Stimulated activated CD8-positive, alpha-beta memory T cell treated with anti-CD3 and anti-CD28 coated beads, Interleukin-4, amount 100 ng/mL, for 24 hours (primary cell): ENCODE measurements around the gene TRAF3IP3.

ENCODE experiments used
- DNase-seq: peaks from one replicate; pipeline ENCODE4 v3.0.0-alpha.2; 2020; ENCODE audit warnings: low read depth

TRAF3IP3 gene, protein sequence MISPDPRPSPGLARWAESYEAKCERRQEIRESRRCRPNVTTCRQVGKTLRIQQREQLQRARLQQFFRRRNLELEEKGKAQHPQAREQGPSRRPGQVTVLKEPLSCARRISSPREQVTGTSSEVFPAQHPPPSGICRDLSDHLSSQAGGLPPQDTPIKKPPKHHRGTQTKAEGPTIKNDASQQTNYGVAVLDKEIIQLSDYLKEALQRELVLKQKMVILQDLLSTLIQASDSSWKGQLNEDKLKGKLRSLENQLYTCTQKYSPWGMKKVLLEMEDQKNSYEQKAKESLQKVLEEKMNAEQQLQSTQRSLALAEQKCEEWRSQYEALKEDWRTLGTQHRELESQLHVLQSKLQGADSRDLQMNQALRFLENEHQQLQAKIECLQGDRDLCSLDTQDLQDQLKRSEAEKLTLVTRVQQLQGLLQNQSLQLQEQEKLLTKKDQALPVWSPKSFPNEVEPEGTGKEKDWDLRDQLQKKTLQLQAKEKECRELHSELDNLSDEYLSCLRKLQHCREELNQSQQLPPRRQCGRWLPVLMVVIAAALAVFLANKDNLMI

DNA sequence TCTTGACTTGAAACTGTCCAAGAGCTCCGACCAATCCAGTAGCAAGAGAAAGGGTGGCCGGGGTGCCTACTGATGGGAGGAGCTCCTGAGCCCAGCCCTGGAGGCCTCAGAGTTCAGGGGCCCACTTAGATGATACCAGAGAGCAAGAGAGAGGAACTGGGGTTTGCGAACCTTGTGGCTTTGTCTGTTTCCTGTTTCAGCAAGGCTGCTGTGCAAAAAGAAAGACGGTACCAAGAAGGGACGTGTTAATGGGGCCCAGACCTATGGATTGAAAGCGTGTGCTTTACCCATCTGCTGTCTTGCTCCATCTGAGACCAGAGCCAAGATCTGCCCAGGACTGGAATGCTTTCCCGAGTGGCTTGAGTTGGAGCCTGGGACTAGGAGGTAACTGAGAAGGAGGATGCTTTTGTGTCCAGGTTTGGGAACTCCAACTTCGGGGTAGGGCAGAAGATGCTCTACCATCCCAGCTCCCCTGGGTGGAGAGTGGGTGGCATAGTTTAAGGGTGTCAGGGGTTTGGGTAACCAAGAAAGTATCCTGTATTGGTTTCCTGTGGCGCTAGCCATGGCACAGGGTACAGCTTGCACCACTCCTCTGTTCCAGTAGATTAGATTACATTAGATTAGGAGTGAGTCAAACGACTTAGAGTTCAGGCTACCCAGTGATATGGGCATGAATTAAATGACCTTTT lies at the start of gene TRAF3IP3:
Gene TRAF3IP3, plus strand, starts transcription at position 128 of the 689 bp plus-strand sequence. CDS start 3,987 bp downstream, outside the sequence.
- DNase-seq: peak; percentile 56

DNA sequence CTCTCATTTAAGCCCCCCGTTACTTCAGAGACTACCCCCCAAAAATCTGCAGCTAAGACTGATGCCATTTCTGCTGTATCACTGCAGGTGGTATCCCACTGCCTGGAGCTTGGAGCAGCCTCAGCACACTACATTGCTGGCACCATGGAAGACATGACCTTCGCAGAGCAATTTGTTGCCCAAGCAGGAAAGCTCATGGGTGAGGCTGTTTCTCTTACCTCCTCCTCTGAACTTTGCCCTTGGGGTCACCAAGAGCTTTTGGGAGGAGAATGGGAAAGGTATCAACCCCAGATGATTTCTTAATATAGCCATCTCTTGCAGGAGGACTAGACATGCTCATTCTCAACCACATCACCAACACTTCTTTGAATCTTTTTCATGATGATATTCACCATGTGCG lies 49.2 kb upstream of the TRAF3IP3 start:
- no peak for DNase-seq

DNA sequence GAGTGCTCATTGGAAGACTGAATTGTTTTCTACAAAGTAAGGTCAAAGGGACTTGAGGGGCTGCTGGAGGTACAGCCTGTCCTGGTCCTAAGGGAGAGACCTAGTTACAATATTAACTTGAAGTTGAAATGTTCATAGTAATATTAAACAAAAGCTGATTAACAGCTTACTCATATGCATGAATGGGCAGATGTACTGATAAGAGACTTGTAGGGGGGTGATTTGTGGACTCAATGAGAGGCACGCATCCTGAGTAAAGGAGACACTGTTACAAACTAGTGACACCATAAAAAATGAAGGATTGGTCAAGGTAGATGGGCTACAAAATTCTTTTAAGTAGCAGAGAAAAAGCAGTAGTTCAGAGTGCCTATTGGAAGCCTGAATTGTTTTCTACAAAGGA lies 48.5 kb upstream of the TRAF3IP3 start:
- DNase-seq: no peak

DNA sequence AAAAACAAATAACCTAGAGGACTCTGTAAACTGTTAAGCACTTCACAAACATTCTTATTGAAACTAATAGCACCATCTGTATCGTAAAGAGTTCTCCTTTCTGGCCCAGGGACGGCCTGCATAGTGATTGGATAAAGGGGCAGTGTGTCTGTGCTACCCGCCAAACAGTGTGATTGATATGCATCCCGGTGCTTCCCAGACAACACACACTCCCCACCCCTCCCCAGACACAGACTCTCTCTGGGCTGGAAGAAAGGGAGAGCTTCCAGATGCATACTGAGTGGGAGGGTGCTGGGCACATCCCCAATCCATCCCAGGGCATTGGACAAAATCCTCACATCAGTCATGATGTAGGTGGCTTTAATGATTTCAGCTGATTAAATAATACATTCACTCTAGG lies 47.6 kb upstream of the TRAF3IP3 start:
- no peak for DNase-seq

DNA sequence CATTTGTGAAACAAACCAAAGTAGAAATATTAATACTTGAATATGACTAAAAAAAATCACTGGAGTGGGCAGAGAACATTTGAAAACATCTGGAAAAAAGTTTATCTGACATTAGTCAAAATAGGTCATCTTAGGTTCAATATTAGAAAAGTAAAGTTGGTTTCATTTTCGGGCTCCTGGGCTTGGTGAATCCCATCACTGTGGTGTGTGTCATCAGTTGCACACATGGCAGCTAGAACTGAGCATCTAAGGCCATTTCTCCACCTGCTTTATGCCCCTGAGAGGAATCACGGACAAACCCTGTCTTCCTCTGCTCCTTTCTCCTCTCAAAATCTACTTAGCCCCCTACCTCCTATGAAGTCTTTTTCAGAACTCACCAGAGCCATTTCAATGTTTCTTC lies 45.8 kb upstream of the TRAF3IP3 start:
- DNase-seq: no peak

DNA sequence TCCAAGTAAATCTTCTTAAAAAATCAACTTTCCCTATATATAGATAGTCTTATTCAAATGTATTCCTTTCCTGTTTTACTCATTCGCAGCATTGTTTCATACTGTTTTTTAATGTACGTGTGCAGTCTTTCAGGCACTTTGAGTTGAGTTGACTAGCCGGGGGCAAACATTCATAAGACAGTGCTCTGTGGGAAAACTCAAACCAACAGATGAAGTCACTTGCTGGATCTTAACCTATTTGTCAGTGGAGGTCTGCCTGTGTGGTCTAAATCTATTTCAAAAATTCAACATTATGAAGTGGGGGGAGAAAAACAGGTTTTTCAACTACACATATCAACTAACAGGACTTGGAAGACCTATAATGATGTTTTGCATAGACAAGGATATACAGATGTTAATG lies 45.0 kb upstream of the TRAF3IP3 start:
- DNase-seq: no peak

DNA sequence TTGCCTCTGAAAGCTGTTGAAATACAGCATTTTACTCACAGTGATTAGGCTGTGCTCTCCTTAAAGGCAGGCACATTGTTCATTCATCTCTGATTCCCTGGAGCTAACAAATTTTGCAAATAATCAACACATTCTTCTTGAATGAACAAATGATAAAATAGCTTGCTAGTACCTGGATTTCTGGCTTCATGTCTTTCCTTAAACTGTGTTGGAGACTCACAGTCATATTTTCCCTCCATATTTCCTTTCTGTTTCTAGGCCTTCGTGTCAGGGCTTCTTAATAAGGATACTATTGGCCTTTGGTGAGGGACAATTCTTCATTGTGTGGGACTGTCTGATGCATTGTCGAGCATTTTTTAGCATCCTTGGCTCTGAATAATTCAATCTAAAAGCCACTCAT lies 41.5 kb upstream of the TRAF3IP3 start:
- DNase-seq: no peak

DNA sequence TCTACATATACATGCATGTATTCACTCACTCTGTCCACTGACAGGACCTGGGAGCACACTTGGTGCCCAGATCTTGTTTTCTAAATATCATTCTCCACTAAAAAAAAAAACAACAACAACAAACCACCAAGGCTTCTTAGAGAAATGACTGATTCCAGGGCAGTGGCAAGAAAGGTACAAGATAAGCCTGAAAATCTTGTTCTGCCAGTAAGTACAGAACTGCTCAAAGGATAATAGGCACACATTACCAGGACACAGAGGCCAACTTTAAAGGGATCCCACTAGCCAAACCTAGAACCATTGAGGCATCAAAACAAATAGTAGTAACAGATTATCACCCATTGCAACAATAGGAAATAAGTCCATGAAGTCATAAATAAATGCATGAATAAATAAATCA lies 40.5 kb upstream of the TRAF3IP3 start:
- DNase-seq: no peak

DNA sequence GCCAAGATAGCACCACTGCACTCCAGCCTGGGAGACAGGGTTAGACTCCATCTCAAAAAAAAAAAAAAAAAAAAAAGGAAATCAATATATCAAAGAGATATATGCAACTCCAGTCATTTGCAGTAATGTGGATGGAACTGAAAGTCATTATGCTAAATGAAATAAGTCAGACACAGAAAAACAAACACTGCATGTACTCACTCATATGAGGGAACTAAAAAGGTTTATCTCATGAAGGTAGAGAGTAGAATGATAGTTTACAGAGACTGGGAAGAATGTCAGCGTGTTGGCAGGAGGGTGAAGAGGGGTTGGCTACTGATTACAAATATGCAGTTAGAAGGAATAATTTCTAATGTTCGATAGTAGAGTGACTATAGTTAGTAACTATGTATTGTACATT lies 38.0 kb upstream of the TRAF3IP3 start:
- DNase-seq: no peak

DNA sequence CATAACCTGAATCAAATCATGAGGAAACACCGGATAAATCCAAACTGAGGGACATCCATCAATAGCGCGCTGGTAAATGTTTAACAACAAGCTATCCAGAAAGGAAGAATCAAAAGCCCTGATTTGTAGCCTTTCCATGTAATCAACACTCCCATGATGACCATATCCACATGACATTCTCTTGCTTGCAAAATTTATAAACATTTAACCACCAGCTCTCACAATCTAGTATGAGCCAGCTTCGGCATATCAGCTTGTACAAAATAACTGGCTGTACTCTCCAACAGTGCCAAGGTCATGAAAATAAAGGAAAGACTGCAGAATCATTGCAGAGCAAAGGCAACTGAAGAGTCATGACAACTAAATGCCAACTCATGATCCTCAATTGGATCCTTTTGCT lies 35.5 kb upstream of the TRAF3IP3 start:
- no peak for DNase-seq

DNA sequence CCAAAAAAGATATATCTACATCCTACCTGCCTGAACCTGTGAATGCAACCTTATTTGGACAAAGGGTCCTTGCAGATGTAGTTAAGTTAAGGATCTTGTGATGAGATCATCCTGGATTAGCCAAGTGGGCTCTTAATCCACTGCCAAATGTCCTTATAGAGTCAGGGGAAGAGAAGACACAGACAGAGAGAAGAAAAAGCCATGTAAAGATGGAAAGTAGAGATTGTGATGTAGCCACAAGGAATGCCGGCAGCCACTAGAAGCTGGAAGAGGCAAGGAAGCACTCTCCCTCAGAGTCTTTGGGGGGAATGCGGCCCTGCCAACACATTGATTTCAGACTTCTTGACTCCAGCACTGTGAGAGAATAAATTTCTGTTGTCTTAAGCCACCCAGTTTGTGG lies 35.0 kb upstream of the TRAF3IP3 start:
- no peak for DNase-seq

DNA sequence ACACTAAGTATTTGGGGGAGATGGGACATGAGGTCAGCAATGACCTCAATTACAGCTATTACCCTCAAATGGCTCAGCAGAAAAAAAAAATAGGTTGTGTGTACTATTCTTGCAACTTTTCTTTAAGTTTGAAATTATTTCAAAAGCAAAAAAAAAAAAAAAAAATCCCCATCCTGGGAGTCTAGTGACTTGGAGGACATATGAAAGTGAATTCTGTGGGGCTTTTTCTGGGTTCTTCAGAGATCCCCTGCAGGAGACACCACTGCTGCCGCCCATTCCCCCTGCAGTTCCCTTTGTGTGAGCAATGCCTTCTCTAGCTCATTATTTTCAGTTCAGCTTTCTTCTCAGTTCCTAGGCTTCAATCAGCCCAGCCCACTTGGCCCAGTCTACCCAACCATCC lies 34.5 kb upstream of the TRAF3IP3 start:
- DNase-seq: no peak

DNA sequence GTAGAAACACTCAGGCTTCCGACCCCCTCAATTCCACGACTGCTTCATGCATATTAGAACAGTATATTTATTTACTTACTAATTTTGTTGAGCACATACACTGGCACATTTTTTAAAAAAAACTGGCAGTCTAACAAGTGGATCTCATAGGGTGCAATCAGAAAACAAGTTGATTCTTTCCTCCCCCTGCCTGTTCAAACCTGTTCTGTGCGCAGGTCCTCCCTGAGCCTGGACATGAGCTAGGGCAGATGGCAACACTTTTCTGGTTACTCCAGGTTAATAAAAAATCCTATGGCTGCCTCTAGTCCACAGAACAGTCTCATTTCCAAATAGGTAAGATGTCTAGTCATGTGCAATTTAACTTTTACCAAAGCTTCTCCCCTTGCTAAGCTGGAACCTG lies 32.6 kb upstream of the TRAF3IP3 start:
- DNase-seq: no peak

DNA sequence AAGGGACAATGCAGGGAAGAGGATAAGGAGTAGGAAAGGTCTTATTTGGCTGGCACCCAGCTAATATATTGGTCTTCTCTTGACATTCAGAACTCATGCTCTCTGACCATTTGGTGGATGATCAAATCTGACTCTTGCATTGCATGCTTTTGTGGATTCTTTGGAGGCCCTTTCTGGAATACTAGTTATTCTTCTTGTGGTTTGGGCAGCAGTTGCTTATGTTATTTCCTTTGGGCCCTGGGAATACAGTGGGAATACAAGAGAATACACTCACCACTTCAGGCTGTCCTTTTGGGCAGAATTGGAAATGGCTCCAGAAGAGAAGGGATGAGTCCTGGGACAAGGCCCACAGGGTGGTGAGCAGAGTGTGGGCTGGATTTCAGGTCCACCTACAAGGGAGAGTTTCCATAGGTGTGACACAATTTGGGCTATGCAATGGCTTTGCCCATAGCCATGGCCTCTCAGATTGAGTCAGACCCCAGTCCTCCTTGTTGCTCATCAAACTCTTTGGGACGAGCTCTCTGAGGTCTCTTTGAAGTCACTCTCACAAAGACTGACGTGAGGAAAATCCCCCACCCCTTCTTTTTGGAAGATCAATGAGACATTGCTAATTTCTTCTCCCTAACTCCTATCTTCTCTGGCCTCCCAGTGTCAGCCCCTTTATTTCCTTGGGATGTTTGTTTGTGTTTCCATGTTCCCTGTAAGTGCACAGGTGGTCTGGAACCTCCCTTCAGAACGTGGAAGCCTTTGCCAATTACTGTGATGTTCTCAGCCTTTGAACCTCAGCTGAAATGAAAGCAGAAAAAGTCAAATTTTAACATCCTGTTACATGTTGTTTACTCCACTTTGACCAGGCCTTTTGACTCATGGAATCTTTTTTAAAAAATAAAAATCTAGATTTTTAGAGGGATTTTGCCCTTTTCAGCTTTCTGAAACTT lies 31.8 kb upstream of the TRAF3IP3 start:
- DNase-seq: no peak

DNA sequence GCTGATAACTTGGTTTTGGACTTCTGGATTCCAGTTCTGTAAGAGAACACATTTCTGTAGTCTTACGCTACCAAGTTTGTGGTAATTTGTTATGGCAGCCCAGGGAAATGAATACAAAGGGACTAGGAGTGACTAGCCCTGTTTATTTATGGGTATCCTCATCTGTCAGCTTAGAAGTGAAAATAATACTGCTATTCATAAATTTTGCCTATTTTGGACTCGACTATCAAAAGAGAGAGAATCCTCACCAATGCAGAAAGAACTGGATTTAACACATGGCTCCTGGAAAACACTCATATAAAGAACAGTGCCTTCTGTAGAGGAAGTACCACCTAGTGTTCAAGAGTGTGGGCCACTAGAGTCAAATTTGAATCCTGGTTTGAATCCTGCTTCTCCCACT lies 28.6 kb upstream of the TRAF3IP3 start:
- DNase-seq: no peak

DNA sequence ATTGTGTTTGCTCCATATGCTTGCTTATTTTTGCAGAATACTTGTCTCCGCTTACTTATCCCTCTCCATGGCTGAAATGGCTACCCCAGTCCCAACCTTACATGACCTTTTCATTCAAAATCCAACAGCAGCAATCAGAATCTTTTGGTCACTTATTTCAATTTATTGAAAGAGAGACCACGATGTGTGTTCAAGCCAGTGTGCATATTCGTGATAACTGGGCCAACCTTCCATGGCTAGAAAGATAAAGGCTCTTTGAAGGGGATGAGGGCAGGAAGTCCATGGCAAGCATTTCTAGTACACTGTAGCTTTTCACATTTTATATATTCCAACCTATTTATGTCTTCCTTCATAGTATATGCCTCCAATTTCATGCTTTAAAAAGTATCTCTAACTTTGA lies 28.1 kb upstream of the TRAF3IP3 start:
- no peak for DNase-seq

DNA sequence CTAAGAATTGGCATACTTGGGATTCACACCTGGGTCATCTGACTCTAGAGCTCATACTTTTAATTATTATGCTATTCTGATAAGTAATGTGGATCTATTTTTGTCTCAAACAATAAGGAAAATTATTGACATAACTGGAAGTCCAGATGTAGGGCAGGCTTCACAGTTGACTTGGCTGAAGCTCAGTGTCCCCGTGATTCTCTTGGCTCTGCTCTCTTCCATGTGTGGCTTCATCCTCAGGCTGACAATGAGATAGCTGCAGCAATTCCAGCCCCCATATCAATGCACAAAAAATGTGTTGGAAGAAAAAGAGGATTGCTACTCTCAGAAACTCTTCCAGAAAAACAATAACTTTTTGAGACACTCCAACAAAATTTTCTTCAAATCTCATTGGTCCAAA lies 27.4 kb upstream of the TRAF3IP3 start:
- no peak for DNase-seq

DNA sequence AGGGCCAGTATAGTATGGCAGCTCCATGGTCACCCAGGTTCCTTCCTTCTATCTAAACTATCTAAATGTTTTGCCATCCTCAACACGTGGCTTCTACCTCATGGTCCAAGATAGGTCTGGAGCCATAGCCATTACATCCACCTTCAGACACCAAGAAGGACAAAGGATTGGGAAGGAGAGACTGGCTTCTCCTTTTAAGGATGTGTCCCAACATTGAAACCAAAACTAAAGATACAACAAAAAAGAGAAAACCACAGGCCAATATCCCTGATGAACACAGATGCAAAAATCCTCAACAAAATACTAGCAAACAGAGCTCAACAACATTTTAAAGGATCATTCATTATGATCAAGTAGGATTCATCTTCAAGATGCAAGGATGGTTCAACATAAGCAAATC lies 26.4 kb upstream of the TRAF3IP3 start:
- DNase-seq: no peak

DNA sequence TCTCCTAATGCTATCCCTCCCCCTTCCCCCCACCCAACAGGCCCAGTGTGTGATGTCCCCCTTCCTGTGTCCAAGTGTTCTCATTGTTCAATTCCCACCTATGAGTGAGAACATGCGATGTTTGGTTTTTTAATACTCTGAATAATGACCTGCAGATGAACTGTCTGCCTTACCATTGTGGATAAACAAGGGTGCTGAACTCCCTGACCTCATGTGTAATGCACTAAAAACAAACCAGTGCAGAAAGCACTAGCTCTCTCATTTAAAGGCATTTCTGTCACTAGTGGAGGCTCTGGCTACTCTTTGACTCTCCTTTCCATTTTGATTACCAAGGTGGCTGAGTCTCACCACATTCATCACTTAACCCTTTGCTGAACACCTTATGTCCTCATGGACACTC lies 23.1 kb upstream of the TRAF3IP3 start:
- DNase-seq: no peak

DNA sequence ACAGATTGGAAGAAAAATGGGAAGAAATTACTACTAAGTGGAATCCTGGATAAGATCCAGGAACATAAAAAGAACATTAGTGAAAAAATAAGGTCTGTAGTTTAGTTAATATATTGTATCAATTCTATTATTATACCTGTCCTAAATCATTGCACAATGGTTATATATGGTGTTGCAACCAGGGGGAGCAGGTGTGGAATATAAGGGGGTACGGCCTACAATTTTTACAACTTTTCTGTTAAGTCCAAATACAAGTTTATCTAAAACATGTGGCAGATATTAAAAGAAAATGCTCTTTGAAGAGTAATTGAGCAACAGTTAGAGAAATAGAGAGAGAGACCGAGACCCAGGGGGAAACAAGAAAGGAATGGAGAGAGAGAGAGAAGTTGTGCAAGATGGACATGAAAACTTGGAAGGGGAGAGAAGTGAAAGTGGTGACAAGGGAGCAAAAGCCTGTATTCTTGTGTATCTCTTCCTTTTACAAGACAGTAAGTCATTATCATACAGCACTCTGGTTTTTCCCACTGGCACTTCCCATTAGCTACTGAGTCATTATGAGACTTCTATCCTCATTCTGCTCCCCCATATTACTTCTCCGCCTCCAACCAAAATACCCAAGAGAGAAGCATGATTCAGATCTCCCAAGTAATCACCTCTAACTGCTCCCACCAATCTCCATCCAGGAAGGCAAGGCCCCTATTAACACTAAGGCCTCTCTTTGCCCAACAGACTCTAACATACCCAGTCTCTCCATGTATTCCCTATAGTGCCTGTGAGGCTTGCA lies 22.3 kb upstream of the TRAF3IP3 start:
- DNase-seq: no peak

DNA sequence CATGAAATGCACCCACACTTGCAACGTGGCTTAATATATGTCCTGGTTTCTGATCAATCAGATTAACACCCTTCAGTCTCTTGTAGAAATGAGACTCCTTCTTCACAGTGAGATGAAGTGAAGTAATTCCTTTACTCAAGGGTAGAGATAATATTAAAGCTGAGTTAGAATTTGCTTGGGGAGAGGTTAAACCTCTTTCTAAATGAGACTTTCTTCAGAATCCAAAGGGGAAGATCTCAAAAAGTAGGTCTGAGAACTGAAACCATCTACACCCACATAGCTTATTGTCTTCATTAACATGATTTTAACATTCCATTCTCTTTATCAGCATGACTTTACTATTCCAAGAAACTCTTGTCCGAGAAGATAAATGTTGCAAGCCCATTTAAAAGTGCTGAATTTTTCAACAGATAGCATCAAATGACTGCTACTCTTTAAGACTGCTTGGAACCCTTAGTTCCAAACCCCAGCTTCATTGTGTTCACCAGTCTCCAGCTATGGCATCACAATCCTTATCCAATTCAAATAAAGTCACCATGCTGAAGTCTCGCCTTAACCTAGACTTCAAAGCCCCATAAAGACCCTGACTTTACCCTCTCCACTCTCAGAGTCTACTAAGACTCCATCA lies 19.2 kb upstream of the TRAF3IP3 start:
- DNase-seq: no peak
